Forelimb muscle (tissue), 1 donor: ENCODE measurements around the gene ZBTB4. TPM values are rescaled to one million over a fixed set of nuclear protein-coding genes. Genes with fewer than 3 reads are reported as not detected.
"Not testable (repeated sequence)": the region's sequence is repeated elsewhere in the genome, so short reads cannot be mapped to it uniquely, and the experiment has no call there.

ENCODE experiments used
- DNase-seq: peaks from one replicate; pipeline ENCODE4 v3.0.0-alpha.2; 2013; ENCODE audit warnings: low read depth
- polyA plus RNA-seq: library from polyadenylated mRNA; unstranded; fragments of 120-200 nt; gene quantifications from one replicate; pipeline ENCODE4 v1.2.1, GENCODE V29; 2013; ENCODE audit not compliant: insufficient read length

Gene ZBTB4
- polyA plus RNA-seq, 1 donor, result 25.1 TPM

DNA sequence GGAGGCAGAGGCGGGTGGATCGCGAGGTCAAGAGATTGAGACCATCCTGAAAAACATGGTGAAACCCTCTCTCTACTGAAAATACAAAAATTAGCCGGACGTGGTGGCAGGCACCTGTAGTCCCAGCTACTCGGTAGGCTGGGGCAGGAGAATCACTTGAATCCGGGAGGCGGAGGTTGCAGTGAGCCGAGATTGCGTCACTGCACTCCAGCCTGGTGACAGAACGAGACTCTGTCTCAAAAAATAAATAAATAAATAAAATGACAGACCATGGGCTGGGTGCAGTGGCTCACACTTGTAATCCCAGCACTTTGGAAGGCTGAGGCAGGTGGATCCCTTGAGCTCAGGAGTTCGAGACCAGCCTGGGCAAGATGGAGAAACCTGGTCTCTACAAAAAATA, 9.6 kb downstream of the ZBTB4 start:
- DNase-seq, result not testable (repeated sequence)

DNA sequence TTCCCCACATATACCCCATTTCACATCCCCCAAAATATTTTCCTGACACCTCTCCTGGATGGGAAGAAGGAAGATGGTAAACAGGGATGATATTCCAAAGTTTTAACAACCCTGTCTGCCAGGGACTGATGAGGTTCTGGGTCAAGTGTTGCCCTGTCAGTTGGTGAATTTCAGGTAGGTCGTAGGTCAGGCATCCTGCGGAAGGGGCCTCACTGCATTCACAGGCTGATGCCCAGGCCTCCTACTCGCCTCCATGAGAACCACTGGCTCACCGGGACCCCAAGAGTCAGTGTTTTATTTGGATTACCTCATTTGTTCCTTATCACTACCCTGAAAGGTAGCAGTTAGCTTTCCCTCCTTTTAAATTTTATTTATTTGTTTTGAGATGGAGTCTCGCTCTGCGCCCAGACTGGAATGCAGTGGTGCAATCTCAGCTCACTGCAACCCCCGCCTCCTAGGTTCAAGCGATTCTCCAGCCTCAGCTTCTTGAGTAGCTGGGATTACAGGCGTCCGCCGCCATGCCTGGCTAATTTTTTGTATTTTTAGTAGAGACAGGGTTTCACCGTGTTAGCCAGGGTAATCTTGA, 10.5 kb downstream of the ZBTB4 start:
- no peak for DNase-seq

DNA sequence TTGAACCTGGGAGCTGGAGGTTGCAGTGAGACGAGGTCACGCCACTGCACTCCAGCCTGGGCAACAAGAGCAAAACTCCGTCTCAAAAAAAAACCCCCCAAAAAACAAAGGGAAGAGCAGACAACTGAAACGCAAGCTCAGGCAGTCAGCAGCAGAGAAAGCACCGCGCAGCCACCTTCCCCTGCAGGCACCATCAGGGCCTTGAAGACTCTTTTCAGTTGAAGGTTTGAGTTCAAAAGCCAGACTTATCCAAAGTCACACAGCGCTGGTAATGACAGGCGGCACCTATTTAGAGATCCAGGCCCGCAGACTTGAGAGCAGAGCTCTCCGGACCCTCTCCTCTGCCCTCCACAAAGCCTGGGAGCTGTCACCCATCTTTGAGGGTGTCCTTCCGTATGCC, 11.1 kb downstream of the ZBTB4 start:
- no peak for DNase-seq

DNA sequence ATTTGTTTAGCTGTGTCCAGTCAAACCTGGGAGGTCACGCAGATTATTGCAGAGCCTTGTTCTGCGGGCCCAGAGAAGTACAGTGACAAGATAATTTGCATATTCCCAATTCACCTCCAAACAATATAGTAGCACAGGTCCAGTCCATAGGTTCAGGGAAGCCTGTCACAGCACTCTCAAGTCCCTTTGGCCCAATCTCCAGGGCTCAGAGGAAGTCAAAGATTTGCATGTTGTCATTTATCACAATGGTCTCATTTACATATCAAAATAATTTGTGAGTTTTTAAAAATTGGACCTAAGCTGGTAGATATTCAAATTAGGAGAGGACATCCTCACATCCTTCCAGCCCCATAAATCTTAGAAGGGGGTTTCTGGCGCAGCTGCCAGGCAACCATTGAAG, 11.9 kb downstream of the ZBTB4 start:
- no peak for DNase-seq

DNA sequence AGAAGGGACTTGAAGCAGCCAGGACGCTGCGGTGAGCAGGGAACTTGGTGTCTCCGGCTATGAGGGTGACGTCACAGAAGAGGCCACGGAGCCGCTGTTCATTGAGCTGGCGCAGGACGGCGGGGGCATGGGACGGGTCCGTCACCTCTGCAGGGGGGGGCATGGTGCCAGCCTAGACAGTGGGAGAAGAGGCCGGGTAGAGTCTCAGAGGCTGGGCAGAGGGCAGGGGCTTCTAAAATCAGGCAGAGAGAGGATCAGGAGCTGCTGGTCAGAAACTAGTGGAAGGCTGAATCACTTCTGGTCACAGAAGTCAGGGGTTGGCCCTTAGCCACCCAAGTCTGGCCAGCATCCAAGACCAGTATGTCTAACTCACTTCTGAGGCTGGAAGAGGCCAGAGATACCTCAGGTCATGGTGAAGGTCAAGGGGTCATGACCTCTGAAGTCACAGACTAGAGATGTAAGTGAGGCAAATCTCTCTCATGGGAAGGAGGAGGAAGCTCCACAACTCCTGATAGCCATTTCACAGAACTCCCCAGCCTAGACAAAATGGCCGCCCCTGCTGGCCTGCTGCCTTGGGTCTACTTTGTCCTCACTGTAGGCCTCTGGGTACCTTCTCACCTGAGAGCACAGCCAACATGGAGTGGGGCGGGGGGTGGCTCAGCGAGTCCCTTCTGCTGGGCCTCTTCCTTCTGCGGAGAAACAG, 12.6 kb downstream of the ZBTB4 start:
- DNase-seq, result no peak

DNA sequence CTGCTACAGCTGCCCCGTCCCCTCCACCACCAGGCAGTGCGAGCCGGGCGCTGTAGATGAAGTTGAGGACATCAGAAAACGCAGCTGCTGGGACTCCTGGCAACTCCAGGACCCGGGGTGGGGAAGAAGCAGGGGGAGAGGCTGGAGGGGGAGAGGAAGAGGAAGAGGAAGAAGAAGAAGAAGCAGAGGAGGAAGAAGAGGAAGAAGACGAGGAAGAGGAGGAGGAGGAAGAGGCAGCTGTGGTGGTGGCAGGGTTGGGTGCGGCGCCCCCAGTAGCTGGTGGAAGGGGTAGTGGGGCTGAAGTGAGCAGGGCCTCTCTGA, 13.2 kb downstream of the ZBTB4 start:
- DNase-seq, result no peak

DNA sequence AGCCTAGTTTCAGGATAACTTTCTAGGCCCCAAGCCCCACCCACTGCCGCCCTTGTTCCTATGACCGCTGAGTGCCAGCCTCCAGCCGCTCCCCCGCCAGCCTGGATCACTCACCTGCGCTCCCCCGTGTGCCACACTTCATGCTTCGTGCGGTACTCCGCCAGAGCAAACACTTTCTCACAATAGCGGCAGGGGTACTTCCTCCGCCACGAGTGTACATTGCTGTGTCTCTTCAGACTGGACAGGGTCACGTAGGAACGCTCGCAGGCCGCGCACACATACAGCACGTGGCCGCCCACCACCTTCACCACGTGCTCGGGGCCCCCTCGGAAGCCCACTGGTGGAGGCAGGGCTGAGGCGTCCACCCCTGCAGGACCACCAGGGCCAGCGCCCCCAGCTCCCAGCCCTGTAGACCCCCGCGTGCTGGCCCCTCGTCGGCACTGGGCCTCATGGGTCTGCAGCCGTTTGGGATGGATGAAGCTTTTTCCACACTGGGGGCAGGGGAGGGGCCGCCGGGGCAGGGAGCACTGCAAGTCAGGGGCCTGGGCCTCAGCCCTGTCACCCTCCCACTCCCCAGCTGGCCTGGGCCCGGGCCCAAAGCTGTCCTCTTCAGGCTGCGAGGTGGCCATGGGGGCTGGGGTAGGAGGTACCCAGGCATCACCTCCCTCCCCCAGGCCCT, 13.7 kb downstream of the ZBTB4 start:
- DNase-seq, result no peak

DNA sequence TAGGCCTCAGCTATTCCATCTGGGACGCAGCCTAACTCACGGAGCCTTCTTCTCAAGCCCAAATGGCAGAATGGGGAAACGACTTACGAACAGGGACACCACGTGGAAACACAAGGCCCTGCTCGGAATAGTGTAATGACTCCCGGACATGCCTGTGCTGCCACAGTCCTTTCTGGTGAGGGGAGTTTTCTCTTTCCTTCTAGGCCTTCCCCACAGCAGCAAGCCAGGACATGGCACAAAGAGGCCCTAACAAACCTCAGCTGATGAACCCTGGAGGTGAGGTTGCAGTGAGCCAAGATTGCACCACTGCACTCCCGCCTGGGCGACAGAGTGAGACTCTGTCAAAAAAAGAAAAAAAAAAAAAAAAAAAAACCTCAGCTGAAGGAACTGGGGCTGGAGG, 15.3 kb downstream of the ZBTB4 start:
- DNase-seq, result no peak

DNA sequence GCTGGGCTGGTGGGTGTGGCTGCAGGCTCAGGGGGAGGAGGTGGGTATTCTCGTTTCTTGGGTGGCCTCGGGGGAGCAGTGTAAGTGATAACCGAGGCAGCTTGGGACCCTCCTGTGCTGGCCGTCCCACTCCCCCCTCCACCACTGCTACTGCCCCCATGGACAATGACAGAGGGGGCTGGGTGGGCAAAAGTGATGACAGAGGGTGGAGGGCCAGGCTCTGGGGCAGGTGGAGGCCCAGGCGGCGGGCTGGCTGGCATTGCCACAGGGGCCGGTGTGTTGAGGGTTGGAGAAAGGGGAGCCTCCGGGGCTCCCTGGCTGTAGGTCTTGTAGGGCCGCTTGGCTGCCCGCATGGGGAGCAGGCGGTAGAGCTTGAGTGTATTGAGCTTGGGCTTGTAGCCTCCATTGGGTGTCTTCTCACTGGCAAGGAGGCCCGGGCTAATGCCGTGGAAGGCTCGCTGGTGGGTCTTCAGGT, 16.0 kb downstream of the ZBTB4 start:
- no peak for DNase-seq

DNA sequence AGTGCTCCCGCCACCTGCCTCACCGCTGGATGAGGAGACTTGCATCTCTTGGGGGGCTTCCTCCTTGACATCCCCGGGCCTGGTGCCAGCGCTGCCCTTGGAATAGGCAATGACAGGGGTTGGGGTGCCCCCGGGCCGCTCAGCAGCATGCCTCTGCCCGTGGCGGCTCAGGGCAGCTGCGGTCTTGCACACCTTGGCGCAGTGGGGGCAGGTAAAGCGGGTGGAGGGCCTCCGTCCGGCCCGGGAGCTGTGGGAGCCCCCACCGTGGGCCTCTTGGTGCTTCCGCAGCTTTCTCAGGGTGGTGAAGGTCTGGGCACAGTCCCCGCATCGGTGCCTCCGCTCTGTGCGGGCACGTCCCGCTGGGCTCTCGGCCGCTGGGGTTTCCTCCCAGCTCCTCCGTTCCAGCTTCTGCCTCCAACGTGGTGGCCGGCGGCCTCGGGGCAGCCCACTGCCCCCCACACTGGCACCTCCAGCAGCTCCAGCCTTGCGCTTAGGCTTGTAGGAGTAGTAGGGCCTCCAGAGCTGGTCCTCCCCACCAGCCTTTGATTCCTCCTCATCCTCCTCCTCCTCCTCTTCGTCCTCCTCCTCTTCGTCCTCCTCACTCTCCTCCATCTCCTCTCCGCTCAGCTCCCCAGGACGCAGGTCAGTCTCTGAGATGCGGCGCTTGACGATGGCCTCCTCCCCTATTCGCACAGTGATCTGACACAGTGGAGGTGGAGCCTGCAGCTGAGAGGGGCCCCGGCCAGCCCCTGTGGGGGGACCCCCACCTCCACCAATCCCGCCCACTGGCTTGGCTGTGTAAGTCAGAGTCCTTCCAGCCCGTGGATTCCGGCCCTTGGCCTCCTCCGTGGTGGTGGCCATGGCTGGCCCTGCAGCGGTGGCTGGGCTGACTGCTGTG, 16.7 kb downstream of the ZBTB4 start:
- DNase-seq, result no peak

DNA sequence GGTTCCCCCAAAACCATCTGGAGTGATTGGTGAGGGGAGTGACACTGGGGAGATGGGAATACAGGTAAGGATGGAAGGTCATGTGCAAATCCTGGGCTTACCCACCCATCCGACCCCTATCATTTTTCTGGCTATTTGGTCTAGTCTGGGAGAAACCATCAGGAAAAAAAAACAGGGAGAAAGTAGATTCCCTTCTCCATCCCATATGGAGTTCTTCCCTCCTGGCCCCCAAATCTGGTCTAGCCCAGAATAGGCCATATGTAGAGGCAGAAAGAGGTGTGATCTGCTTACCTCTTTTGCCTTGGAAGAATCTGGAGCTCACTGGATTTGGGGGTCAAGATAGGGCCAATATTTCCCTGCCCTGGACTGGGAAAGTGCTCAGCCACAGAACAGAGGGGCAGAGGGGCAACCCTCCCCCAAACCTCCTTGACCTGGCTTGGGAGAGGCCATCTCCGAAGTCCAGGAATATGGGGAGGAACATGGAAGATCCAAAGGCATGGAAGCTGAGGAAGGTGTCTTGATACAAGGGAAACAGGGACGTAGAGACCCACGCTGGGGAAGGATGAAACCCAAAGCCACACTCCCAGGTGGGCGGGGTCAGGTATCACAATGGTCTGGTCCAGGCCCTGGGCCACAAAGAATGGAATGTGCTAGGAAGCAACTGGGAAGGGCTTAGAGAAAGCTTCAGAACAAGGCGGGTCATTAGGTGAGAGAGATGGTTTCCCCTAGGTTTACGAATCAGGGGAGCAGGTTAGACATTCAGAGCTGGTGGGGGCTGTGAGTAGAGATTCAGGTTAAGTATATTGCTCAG, 18.4 kb downstream of the ZBTB4 start:
- DNase-seq, result no peak

DNA sequence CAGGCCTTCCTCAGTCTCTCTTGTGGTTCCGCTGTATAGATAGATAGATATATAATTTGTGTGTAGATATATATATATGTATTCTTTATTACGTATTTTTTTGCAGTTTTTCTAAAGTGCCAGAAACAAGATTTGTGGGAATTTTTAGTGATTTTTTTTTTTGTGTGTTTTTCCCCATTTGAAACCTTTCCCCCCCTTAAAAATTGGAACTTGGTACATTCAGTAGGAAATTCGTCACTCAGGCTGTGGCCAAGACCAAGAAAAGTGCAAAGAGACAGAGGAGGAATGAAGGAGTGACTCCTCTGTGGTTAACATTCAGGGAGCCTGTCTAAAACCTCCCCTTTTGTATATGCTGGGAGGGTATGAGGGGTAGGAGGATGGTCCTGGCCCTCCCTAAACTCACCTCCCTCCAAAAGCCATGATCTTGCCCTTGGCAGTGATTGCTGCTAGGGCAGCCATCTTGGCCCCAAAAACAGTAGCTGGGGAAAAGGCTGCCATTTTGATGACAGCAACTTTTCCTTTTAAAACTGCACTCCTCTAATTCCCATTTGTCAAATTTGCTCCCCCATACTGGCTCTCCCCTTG, 19.4 kb downstream of the ZBTB4 start:
- no peak for DNase-seq

DNA sequence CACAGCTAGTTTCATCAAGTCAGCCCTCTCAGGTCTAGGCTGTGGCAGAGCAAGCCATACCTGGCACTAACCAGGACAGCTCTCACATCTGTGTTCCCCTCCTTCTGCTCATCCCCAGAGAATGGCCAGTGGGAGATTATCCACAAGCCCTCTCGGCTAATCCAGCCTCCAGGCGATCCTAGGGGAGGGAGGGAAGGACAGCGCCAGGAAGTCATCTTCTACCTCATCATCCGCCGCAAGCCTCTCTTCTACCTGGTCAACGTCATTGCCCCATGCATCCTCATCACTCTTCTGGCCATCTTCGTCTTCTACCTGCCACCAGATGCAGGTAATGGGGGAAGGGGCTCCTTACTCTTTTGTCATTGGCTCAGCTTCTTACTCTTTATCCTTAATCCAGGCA, 31.0 kb downstream of the ZBTB4 start:
- no peak for DNase-seq

DNA sequence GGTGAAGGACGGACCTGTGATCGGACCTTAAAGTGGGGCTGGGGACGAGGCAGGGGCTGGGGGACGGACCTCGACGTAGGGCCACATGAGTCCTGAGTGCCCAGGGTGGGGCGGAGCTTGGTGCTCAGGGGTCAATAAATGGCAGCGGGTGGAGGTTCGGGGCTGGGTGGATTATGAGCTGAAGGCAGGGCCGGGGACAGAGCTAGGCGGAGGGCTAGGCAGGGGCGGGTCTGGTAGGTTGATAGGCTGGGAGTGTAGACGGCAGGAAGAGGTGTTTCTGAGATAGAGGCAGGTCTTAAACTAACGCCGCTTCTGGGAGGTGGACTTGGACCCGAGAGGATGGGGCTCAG, 33.8 kb downstream of the ZBTB4 start:
- DNase-seq, result no peak

DNA sequence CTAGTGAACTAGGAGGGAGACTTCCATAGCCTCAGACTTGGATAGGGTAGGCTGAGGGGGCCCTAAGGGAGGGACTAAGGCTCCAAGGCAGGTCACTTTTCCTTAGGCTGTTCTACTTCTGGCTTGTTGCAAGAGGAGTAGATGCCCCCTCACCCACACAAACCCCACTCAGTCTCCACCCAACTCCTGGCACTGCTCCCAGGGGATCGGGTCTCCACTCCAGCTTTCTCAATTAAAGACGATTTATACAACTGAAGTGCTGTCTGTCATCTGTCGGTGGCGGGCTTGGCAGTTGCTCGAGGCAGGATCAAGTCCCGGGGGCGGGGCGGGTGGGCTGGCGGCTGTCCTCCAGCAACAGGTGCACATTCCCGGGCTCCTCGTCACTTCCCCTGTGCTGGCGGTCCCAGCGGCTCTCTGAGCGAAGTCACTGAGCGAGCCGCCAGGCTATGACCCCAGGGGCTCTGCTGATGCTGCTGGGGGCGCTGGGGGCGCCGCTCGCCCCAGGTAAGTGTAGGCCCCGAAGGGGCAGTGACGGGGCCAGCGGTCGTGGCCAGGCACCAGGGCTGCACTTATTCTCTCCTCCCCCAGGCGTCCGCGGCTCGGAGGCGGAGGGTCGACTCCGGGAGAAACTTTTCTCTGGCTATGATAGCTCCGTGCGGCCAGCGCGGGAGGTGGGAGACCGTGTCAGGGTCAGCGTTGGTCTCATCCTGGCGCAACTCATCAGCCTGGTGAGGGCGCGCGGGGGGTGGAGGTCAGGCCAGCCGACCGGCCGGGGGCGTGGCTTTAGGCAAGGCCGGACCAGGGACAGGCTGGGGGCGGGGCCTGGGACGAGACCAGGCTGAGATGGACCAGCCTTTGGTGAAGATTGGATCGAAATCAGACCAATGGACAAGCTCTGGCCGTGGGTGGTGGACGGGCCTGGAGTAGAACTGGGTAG, 34.5 kb downstream of the ZBTB4 start, which contains the start of gene CHRNB1:
Gene CHRNB1 (plus strand): TSS at position 380 of the 937 bp plus-strand sequence. CDS start 67 bp downstream, at position 447.
- no peak for DNase-seq

DNA sequence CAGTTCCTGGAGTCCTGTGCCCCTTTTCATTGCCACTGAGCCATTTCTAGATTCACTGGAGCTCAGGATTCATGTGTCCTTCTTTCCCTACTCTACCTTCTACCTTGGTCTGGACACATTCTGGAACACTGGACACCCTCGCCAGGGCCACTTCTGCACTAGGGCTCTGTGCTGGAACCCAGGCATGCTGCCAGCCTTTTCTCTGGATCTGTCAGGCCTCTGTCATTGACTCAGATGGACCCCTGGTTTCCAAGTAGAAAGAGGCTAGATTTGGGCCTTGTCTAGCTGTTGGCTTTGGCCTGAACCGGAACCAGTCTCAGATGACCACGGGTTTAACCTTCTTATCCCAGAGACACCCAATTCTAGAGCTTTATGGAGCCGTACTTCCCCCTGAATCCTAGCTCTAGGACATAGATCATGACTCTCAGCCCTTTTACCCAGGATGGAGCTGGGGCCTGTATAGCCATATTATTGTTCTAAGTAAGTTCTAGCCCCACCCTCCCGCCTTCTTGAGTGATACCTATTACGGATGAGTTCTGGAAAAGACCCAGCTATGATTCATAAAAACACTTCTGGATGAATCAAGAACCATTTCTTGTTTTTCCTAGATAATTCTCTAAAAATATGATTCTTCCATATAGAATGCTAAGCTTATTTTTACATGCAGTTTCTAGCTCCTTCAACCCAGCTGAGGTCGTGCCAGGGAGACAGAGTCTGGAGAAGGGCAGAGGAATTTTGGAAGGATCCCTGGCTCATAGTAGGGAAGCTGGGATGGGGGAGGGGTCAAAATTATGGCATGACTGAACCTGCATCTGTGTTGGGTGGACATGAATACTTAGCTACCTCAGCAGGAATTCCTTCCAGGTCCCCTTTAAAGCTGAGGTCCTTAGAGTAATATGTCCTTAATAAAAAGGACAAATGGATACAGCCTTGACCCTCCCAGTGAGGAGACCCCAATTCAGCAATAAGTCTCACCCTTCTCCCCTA, 35.6 kb downstream of the ZBTB4 start:
- no peak for DNase-seq

DNA sequence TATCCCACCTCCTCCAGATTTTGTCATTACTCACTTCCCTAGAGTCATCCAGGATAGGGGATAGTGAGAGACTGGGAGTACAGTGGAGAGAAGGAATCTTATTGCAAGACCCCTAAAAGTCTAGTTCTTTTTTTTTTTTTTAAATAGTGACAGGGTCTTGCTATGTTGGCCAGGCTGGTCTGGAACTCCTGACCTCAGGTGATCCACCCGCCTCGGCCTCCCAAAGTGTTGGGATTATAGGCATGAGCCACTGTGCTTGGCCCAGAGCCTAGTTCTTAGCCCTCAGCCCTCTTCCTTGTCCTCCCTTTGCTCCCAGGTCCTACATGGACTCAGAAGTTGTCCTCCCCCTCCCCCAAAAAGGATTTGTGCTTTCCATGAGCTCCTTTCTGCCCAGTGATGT, 37.3 kb downstream of the ZBTB4 start:
- no peak for DNase-seq

DNA sequence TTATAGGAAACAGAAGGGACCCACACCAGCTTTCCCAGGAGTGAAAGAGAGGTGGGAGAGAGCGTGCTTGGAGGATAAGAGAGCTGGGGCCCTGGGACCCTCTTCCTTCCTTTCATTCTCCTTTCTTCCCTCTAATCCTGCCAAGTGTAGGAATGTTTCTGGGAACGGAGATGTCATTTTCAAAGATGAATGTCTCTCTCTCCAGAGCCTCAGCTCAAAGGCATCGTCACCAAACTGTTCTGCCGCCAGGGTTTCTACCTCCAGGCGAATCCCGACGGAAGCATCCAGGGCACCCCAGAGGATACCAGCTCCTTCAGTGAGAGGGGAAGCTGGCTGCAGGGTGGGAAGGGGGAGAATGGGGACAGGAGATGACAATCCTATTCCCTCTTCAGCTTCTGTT, 38.2 kb downstream of the ZBTB4 start:
- DNase-seq, result no peak

DNA sequence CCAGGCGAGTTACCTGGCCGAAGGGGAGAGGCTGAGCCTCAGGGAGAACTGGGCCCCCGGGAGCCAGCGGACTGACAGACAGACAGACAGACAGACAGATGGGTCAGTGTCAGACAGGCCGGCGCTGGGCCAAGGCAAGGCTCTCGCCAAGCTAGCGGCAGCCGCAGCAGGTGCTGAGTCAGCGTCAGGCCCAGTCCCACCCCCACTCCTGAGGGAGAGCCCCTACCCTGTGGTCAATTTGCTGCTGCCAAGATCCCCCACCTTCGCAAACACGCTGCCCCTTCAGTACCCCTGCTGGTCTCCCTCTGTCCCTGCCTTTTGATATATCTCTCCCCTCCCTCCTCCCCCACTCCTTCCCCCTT, 38.6 kb downstream of the ZBTB4 start:
- no peak for DNase-seq
